ENCODE measurements around the gene SPAG16. TPM values are rescaled to one million over a fixed set of nuclear protein-coding genes. Genes with fewer than 3 reads are reported as not detected.

Gene SPAG16
- polyA plus RNA-seq, 3 donors: 67.5 to 76.2 (median 73.5) TPM

DNA sequence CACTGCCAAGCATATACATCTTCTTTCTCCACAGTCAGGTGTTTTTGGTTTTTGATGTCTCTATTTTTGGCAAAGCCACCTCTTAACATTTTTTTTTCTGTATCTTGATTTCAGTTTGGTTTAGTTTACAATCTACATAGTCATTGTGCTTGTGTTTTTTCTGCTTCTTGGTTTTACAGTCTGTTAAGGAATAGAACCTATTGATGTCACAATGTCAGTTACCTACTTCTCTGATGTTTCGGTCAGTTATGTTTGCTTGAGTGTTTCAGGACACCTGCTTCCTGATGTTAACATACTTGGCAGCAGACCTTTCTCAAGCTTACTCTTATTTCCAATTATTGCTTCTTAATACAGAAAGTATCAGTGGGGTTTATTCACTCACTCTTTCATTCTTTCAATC is 253.3 kb downstream of the SPAG16 start:
- no peak for DNase-seq (ENCODE audit: low read depth in 3 of 3, low spot score in 2 of 3)

DNA sequence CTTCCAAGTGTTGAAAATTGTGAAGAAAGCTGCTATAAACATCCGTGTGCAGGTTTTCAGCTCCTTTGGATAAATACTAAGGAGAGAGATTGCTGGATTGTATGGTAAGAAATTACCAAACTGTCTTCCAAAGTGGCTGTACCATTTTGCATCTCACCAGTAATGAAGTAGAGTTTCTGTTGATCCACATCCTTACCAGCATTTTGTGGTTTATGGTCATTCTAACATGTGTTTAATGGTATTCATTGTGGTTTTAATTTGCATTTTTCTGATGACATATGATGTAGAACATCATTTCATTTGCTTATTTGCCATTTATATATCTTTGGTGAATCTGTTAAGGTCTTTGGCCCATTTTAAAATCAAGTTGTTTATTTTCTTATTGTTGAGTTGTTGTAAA is 260.7 kb downstream of the SPAG16 start:
- no peak for DNase-seq (ENCODE audit: low read depth in 3 of 3, low spot score in 2 of 3)

DNA sequence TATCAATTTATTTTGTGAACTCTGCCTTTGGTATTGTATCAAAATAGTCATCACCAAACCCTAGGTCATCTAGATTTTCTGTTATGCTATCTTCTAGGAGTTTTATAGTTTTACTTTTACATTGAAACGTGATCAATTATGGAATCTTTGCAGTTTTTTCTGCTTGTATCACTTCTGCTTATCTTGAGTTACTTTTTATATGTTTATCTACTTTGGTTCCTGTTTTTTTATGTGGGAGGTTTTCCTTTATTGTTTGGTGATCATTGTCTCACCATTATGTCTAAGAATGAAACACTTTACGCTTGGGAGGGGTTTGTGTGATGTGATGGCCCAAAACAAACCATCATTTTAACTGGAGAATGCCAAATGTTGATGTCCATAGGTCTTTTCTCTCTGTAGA is 261.2 kb downstream of the SPAG16 start:
- no peak for DNase-seq (ENCODE audit: low read depth in 3 of 3, low spot score in 2 of 3)

DNA sequence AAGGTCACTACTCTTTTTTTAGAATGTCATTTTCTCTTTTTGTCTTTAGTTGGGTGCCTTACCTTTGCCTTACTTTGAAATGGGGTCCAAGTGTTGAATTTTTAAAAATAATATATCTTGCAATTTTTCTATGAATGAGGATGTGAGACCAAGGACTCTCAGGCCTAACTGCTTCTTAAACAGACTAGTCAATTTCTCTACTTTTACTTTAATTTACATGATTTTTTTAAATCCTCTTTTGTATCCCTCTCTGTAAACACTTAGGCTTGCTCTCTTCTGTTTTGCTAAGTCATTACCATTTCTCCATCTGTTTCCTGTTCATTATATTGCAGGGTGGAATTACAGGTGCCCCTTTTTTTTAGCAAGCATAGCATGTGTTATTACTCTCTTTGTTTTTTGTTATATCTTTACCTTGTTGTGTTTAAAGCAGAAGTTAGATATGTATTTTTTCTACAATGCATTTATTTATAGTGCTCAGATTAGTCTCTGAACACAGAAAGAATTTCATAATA is 261.8 kb downstream of the SPAG16 start:
- DNase-seq (ENCODE audit: low read depth in 3 of 3, low spot score in 2 of 3): no peak

DNA sequence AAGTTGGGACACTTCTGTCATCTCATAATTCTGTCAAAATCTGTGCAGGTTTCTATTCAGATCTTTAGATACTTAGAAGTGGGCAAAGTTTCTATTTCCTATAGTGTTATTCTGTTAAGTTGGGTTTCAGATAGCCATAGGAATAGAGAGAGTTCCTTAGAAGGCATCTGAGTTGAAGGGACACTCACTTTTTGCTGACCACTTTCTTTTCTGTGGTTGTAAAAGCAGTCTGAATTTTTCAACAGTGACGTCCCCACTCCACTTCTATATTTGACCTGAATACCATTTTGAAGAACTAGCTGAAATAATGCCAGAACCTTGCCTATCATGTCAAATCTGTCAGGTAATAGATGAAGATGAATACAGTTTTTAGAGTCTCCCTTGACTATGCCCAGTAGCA is 267.3 kb downstream of the SPAG16 start:
- DNase-seq (ENCODE audit: low read depth in 3 of 3, low spot score in 2 of 3): no peak

DNA sequence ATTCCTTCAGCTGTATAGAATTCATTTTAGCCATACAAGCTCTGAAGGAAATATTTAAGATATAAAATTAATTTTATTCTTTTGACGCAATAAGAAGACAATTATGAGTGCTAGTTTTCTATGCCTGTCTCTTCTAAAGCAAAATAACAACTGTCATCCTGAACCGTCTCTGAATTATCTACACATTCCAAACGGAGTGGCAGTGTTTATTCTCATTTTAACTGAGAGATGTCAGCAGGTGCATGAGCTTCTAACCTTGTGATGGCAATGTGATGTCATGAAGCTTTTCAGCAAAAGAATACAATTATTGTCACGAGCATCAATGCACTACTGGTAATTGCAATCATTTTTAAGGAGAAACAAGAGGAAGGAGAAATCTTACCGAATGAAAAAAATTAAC is 274.8 kb downstream of the SPAG16 start:
- no peak for DNase-seq (ENCODE audit: low read depth in 3 of 3, low spot score in 2 of 3)

DNA sequence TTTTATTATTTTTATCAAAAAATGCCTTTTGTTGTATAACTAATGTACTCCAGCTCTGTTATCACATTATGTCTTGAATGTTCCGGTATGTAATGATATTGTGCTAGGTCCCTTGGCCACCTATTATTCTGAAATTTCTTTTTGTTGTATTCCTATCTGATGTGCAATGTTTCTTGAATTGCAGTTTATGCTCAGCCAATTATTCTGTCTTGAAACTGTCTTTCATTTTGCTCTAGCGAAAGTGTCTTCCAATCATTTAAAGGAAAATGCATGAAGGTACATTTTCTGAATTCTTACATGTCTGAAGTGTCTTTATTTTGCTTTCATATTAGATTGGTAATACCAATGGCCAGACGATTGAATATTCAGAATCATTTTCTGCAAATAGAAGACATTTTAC is 277.5 kb downstream of the SPAG16 start:
- no peak for DNase-seq (ENCODE audit: low read depth in 3 of 3, low spot score in 2 of 3)

DNA sequence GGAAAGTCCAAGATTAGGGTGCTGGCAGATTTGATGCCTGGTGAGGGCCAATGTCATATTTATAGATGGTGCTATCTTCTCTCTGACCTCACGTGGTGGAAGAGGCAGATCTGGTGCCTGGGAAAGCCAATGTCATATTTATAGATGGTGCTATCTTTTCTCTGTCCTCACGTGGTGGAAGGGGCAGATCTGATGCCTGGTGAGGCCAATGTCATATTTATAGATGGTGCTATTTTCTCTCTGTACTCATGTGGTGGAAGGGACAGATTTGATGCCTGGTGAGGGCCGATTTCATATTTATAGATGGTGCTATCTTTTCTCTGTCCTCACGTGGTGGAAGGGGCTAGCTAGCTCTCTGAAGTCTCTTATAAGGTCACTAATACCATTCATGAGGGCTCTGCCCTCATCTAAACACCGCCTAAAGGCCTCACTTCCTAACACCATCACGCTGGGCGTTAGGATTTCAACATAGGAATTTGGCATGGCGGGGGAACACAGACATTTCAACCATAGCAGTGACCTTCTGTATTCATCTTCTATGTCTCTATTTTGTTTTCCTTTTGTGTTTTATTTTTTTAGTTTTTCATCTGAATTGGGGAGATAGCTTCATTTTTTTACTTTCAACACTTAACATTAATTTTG is 278.4 kb downstream of the SPAG16 start:
- no peak for DNase-seq (ENCODE audit: low read depth in 3 of 3, low spot score in 2 of 3)

DNA sequence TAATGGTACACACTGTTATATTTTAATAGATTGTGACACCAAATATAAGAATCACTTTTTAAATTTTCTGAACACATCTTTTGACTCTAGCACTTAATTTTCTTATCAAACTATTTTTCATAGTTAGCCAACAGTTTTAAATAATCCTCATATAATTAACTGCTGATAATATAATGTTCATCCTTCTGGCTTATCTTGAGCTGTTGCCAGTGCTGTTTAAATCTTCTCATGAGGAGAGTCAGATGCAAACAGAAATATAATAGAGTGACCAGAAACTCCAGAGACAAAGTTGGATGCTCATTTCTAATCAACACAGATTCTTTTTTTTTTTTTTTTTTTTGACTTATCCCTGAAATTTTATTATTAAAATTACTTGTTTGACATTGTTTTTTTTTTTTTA is 282.6 kb downstream of the SPAG16 start:
- DNase-seq (ENCODE audit: low read depth in 3 of 3, low spot score in 2 of 3): no peak

DNA sequence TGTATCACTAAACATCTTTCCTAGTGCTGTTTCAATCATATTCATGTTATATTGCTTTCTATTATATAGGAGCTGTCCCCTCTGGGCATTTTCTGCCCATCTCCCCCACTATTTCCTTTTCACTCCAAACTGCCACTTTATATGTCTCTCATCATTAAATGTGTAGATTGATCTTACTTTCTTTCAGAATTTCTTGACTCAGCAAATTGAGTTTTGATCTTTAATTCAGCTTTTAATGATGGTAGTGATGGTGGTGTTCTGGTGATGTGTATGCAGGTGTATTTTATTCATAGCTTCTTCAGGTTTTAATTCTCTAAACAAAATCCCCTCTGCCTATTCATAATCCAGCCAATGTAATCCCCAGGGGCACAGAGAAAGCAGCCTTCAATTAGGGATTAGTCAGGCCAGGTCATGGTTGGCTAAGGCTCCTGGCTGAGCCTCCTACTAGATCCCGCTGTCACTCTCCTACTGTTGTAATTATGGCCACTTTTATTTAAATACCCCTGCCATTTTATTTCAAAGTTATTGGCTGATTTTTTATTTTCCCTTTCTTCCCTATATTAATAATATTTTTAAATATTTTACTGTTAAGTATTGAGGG is 325.4 kb downstream of the SPAG16 start:
- no peak for DNase-seq (ENCODE audit: low read depth in 3 of 3, low spot score in 2 of 3)

DNA sequence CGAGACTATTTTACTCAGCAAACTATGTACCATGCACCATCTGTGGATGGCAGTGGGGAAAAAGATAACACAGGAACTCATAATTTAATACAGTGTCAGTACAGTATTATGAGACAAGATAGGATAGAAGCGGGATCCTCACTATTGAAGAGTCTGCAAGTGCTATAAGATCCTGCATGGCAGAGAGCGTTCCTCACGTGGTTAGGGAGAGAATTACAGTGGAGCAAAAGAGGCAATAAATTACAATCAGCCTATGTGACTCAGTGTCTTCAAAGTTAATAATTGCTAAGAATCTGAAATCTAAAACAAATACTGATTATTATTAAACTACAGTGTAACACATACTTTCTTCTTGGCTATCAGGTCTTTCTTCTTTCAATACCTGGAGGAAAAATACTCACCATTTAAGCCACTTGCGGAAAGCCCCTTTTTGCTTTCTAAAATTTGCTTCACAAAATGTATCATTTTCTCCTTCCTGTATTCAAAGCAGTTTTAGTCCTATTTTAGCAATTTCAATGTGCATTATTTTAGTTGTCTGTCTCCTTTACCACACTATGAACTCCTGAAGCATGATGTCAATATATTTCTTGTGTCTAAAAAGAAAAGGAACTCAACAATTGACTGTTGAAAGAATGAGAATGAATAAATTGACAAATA is 342.9 kb downstream of the SPAG16 start:
- DNase-seq (ENCODE audit: low read depth in 3 of 3, low spot score in 2 of 3): no peak

DNA sequence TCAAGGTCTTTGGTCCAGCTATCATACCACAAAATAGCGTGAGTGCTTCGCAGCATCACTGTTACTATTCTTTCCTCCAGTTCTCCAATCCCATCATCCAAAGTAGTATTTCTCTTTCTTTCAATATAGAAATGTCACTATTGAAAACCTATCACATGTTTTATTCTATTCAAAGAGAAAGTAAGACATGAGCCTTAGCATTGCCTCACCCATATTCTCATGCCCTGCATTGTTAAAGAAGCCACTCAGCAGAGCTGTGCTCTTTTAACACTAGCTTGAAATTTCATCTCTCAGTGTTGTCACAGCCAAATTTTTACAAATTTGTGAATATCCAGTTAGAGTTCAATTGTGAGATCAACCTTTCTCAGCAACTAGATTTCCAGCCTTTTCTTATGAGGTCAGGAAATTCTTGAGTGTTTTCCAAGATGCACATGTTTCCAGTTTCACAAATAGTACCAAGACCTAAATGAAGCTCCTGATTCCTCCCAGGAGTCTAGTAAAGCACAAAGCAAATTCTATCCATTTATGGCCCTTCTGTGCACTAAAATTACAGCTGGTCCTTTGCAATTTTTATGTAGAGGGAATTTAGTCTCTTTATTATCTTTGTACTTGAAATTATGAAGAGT is 343.7 kb downstream of the SPAG16 start:
- no peak for DNase-seq (ENCODE audit: low read depth in 3 of 3, low spot score in 2 of 3)

DNA sequence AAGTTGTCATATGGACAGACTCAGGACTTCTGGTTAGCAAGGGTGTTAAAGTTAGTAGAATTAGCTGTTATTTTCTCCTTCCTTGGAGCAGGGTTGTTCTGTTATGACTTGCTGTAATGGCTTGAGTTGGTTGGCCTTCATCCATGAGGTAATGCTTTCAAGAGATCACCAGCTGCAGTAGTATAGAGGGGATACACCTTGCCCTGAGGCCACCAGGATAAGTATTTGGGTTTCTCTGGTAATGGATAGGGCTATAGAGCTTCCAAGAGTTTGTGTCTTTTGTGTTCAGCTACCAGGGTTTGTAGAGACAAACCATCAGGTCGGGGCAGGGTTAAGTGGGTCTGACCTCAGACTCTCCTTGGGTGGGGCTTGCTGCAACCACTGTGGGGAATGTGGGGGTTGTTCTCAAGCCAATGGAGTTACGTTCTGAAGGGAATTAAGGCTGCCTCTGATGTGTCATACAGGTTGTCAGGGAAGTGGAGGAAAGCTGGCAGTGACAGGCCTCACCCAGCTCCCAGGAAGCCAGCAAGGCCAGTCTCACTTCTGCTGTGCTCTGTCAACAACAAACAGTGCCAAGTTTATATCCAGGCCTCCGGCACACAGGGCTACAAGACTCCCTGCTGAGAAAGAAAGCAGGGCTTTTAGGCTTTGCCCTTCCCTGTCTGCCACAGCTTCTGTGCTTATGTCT is 356.6 kb downstream of the SPAG16 start:
- no peak for DNase-seq (ENCODE audit: low read depth in 3 of 3, low spot score in 2 of 3)

DNA sequence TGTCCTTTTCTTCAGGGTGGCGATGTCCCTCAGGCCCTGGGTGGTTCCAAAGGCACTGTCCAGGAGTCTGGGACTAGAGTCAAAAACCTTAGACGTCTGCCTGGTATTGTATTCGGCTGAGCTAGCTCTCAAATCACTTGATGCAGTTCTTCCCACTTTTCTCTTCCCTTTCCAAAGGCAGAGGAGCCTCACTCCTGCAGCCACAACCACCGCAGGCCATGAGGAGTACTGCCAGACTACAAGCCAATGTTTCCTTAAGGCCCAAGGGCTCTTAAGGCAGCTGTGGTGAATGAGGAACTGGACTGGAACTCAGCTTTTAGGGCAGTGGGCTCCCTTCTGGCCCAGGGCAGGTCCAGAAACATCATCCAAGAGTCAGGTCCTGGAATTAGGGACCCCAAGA is 360.7 kb downstream of the SPAG16 start:
- no peak for DNase-seq (ENCODE audit: low read depth in 3 of 3, low spot score in 2 of 3)

DNA sequence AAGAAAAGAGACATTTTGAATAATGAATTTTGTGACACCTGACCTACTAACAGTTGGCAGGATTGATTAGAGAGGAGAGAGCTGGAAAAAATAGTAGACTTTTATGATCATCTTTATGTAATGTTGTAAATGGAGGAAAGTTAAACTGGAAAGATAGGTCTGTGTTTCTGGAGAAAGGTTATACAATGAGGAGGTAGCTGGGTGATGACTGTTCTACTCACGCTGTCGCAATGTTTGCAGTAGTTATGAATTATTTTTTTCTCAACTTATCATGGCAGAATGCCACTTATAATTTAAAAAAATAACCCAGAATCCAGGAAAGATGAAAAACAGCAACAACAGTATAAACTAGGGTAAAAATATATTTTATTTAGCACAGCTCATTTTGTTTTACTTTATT is 364.9 kb downstream of the SPAG16 start:
- no peak for DNase-seq (ENCODE audit: low read depth in 3 of 3, low spot score in 2 of 3)

DNA sequence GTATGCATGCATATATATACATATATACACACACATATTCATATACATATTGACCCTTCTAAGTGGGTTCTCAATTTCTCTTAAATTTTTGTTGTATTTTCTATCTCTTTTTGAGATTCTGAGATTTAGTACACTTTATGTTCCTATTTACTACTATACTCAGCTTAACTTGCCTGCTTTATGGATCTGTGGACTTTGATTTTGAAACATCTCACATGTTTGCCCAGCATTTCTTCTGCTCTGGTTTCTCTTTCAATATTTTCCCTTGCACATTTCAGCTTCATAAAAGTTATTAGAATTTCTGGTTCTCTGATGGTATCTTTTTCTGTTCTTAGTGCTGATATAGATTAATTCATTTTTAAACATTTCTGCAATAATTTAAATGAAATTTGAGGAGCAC is 380.6 kb downstream of the SPAG16 start:
- no peak for DNase-seq (ENCODE audit: low read depth in 3 of 3, low spot score in 2 of 3)

DNA sequence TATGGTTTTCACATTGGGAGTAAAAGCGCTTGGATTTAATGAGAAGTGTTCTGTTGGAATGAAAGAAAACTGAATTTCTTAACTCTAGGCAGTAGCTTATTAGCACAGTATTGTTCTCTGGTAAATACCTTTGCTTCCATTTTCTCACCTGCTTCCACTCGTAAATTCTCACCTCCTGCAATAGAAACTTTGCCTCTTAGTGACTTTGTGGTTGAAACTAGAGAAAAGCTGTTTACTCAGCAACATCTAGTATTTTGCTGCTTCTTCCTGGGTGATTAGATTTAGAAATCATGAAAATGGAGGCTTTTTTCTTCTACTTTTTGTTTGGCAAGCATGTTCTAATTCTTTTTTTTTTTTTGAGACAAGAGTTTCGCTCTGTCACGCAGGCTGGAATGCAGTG is 385.4 kb downstream of the SPAG16 start:
- no peak for DNase-seq (ENCODE audit: low read depth in 3 of 3, low spot score in 2 of 3)

DNA sequence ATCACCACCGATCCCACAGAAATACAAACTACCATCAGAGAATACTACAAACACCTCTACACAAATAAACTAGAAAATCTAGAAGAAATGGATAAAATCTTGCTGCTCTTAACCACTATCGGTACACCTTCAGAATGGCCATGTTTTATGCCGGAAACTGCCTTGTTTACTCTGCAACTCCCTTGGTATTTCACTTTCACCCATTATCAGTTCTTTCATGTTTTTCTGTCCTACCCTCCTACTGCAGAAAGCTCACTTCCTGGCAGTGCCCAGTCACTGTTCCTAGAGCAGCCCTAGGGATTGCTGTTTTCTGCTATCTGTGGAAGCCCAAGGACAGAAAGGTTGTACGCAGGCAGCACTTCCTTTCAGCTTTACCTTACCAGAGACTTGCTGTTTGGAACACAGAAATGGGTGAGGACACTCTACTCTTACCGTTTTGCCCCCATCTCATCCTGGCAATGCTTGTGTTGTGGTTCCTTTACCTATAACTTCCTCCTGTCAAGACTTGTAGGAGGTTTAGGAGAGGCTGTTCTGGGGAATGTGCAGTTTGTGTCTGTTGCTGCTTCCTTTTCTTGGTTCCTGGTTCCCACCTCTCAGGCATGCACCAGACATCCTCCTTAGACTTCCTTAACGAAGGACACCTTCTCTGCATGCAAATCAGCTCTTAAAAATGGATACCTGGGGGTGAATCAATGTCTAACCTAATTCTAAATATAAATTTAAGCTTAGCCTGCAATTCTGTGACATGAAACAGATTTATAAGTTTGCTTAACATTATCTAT is 394.4 kb downstream of the SPAG16 start:
- DNase-seq (ENCODE audit: low read depth in 3 of 3, low spot score in 2 of 3): no peak

DNA sequence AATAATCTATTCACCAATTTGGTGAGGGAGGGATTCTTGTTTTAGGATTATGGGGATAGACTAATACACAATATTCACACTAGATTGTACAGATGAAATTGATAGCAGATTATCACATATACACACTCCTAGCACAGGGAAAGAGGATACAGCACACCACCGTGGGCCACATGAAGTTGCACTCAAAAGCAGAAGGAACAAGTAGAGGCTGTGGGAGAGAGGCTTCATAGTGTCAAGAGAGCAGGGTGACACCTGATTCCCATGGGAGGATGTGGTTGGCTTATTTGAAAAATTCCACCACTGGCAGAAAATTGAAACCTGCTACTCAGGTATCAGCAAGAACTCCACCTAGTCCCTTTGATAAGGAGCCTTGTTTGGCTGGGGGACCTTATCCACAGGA is 395.6 kb downstream of the SPAG16 start:
- DNase-seq (ENCODE audit: low read depth in 3 of 3, low spot score in 2 of 3): no peak

DNA sequence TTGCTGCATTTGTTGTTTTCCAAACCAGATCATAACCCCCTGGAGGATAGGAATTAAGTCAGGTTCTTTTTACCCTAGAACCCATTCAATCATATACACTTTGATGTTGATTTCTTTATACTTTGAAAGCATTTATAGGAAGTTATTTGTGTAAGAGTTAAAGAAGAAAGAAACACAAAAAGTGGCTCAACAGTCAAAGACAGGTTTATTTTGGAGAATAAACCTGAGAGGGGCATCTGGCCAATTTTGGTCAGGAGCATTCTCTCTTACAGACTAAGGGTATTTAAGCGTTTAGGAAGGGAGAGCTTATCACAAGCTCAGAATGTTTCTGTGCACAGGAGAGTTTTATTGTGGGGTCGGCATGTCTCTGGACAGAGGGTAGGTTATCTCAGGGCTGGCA is 398.0 kb downstream of the SPAG16 start:
- no peak for DNase-seq (ENCODE audit: low read depth in 3 of 3, low spot score in 2 of 3)
